ENCODE data around the gene SPART.

Gene SPART, protein sequence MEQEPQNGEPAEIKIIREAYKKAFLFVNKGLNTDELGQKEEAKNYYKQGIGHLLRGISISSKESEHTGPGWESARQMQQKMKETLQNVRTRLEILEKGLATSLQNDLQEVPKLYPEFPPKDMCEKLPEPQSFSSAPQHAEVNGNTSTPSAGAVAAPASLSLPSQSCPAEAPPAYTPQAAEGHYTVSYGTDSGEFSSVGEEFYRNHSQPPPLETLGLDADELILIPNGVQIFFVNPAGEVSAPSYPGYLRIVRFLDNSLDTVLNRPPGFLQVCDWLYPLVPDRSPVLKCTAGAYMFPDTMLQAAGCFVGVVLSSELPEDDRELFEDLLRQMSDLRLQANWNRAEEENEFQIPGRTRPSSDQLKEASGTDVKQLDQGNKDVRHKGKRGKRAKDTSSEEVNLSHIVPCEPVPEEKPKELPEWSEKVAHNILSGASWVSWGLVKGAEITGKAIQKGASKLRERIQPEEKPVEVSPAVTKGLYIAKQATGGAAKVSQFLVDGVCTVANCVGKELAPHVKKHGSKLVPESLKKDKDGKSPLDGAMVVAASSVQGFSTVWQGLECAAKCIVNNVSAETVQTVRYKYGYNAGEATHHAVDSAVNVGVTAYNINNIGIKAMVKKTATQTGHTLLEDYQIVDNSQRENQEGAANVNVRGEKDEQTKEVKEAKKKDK

DNA sequence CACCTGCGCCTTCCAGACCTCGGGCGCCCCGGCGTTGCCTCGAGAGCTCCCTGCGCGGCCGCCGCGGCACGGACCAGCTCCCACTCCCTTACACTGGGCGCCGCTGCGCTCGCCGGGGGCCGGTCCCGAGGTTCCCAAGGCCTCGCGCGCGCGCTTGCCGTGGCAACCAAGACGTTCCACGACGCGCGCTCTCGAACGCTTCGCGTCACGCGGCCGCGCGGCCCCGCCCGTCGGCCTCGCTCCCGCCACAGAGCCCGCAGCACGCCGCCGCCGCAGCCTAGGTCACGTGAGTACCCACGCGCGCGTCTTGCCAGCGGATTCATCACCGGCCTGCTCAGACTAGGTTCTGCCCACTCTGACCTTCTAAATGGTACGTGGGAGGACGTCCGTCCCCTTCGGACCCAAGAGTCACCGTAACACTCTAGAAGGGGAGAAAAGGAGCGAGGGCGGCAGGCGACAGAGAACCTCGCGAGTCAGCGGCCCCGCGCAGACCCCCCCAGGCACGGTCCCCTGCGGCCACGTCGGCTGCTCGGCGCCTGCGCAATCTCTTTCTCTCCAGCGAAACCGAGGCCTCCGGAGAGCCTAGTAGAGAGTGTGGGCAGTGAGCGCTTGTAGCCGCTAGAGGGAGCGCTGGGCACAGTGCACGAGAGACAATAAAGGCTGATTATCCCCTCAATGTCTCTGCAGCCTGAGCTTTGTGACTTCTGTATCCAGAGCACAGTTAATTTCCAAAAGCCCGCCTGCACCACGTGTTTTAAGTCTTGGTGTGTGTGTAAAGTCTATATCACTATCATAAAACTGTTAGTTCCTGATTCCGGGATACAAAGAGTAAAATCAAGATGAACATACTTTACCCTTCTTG, at the start of gene SPART:
Gene SPART, minus strand, starts transcription at position 173 of the 862 bp plus-strand sequence. CDS start 10,564 bp downstream, outside the sequence.
- DNase-seq = peak; percentile 95

DNA sequence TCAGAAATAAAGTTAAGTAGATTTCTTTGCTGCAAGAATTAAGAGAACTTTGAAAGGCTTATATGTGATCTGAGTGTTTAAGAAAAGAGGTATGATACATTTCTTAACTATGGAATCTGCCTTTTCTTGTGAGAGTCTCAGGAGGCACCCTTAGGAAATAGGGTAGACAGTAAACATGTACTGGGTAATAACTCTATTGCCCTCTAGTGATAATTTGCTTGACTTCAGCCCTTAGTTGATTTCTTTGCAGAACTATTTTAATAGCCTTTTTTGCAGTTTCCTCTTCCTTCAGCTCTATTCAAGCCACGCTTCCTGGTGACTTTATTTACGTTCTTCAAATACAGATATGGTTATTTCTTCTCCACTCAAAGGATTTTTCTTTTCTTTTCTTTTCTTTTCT, 49.1 kb upstream of the SPART start:
- no peak for DNase-seq

DNA sequence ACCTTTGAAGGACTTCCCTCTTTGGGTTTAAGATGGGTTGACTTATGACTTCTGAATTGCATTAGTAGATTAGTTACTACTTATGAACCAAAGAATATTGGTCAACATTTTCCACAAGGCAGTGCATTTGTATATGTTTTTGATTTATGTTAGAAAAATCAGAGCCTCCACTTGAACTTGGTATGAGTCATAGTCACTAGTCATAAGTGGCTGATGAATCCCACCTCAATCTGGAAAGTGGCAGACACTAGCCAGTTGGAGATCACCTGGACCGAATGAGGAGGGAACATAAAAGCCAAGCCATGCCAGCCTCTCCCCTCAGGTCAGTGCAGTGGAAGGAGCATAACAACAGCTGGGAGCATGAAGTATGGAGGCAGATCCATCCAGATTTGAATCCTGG, 39.3 kb upstream of the SPART start:
- no peak for DNase-seq

DNA sequence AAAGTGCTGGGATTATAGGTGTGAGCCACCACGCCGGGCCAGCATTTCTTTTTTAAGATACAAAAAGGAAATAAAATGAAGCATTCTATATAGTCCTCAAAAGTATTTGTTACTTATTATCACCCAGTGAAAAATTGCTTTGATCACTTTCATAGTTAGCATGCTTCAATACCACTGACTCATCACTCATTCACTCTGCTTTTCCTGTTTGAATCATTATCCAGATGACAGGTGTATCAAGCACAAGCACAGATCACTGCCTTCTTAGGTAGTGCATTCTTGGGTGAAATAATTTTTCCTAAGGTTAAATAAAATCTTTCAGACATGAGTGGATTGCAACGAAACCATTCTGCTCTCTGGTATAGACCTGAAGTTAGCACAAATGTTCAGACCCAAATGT, 35.8 kb upstream of the SPART start:
- no peak for DNase-seq

DNA sequence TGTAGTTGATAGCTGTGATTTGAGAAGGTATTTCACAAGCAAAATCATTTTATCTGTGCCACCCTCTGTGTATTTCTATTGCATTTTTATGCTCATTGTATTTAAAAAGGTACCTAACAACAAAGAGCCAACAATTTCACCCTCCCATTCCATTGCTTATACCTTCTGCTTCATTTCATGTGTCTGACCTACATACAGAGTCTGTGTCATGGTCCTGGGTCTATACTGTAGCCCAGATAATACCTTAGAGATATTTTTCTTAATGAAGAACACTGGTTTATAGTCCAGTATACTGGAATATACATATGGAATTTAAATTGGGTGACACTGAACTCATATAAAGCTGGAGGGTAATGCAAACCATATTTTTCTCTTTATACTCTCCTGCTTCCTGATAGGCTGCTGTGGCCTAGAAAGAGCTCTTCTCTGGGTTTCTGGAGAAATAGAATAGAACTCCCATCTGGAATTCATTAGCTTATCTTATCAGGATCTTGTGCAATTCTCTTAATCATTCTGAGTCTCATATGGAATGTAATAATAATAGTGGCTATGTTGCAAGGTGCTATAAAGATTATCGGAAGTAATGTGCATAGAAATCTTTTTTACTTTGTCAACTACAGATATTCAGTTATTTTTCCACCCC, 31.8 kb upstream of the SPART start:
- DNase-seq = no peak

DNA sequence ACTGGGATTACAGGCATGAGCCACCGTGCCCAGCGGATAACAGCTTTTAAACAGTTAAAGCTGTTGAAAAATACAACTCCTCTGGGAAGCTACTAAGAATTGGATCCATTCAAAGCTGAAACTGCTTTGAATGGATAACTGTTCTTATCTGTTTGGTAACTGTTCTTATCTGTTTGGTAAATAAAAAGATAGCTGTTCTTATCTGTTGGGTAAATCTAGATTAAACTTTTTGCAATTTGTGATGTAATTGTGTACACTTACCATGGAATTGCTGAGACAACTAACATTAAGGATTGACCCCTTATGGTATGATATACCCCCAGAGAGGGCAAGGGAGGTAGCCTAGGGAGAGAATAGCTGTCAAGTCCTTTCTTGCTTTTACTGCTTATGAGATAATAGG, 27.9 kb upstream of the SPART start:
- DNase-seq = no peak

DNA sequence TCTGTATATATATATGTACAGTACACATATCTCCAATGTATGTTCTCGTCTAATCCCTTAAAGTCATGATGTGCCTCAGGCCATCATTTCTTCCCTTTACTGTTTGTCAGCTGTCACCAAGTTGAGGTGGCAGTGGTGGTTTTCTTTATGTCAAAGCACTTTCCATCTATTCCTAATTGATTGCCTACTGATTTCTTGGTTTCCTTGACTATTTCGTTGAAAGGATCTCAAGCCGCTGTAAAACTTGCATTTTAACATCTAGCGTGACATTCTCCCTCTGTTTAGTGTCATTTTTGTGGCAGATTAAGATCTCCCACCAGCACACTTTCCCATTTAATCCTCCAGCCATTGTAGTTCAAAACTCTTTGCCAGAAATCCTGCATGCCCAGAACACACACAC, 25.0 kb upstream of the SPART start:
- no peak for DNase-seq

DNA sequence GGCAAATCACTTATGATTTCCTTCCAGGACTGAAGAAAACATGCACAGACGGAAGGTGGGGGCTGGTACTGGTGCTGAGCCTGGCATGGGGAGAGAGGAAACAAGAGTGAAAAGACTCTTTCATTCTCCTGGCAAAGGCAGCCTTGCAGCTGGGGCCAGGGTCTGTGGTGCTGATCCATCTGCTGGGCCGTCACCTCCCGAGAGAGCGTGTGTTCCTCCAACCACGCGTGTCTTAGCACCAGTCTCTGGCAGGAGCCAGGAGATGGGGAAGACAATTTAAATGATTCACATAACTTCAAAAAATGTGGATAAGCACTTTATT, 23.9 kb upstream of the SPART start:
- DNase-seq = no peak

DNA sequence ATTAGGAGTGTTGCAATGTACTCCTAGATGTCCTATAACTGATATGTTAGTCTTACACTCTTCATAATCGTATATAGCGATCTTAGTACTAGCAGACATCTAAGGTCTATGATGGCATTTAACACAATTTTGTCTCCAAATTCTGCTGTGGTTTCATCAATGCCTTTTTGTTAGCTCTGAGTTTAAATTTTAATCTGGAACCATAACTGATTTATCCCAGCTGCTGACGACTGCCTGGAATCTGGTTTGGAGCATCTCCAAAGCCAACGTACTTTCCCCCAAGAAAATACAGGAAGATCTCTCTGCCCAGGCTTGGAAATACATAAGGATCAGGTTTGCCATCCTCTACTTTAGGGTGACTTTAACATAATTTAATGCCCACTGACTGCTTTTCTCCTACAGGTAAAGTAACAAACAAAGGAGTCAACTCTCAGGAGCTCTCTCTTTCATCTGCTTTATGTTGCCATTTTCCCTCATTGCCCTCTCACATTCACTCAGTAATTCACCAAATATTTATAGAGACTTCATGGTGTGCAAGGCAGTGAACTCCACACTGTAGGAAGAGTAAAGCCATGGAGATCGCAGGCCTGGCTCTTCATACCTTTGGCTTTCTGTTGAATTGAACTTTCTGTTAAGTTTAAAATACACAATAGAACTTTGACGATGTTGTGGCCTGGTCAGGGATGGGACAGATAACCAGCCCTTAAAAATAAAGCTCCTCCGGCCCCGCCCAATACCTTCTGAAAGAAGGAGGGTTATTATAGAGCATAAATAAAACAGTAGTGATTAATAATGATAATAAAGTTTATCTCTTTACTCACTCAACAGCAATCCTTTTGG, 23.3 kb upstream of the SPART start:
- DNase-seq = no peak

DNA sequence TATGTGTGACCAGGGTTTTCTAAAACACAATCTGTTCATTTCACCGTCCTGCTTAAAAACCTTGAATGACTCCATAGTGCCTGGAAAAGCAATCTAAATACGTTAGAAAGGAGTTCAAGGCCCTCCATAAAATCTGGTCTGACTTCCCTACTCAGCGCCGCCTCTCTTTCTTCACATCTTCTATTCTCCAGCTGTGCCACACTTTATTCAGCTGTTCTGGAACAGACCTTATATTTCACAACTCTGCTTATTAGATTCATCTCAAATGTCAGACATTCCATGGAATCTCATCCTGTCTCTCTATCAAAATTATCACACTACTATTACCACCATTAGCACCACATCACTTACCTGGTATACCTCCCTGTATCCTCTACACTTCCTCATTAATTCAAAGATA, 19.8 kb upstream of the SPART start:
- no peak for DNase-seq

DNA sequence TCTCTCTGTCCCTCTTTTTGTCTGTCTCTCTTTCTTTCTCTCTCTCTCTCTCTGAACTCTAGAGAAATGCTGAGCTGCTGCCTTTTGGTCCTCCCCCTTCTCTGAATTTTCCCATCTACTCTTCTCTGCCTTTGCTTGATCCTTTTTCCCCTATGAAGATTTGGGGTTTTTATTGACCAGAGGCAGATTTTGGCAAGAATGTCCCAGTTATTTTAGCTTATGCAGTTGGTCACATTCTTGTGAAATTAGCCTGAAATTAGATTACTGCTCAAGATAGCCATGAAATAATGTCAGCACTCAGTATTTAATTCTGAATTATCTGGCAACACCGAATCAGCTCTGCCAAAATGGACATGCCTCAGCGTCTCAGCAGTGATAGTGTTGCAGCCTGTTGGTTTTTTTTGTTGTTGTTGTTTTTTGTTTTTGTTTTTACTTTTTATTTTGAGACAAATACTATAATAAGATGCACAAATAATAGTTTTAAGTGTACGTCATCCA, 17.2 kb upstream of the SPART start:
- DNase-seq = no peak

DNA sequence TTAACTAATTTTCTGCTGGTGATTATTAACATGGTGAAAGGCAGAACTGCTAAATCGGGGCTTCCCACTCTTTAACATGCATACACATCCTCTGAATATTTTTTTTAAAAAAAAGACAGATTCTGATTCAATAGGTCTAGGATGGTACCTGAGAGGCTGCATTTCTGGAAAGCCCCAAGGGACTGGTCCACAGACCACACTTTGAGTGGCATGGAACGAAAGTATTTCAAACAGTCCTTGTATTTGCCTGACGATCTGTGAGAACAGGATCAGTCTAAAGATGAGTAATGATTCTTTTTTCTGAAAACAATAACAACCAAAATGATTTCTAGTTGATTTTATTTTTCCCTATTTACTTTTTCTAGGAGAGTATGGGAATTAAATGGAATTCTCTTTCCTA, 16.7 kb upstream of the SPART start:
- no peak for DNase-seq

DNA sequence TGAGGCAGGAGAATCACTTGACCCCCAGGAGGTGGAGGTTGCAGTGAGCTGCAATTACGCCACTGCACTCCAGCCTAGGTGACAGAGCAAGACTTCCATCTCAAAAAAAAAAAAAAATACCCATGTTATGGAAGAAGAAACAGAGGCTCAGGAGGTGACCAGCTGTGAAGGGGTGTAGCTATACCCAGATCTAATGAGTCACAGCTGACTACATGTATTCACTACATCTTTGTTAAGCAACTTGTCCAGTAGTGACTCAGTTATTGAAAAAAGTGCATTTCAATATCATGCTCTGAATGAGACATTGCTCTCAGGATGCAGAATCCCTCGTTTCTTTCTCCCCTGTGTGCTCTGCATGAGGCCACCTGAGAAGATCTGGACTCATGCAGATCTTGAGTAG, 16.1 kb upstream of the SPART start:
- DNase-seq = no peak

DNA sequence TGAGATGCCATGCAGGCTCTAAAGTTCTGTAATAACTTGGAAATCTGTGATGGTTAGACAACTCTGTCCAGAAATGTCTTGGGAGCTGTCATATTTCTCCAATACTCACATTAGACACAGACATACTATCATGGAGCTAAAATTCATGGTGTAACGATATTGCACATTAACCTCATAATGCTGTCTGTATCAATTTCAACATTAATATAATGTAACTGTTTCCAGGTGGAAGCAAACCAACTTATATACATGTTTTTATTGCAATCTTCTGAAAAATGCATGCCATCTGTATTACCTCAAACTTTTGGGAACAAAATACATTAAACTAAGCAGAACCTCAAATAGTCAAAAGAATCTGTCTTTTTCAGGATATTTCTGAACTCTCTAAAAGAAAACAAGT, 14.7 kb upstream of the SPART start:
- DNase-seq = no peak

DNA sequence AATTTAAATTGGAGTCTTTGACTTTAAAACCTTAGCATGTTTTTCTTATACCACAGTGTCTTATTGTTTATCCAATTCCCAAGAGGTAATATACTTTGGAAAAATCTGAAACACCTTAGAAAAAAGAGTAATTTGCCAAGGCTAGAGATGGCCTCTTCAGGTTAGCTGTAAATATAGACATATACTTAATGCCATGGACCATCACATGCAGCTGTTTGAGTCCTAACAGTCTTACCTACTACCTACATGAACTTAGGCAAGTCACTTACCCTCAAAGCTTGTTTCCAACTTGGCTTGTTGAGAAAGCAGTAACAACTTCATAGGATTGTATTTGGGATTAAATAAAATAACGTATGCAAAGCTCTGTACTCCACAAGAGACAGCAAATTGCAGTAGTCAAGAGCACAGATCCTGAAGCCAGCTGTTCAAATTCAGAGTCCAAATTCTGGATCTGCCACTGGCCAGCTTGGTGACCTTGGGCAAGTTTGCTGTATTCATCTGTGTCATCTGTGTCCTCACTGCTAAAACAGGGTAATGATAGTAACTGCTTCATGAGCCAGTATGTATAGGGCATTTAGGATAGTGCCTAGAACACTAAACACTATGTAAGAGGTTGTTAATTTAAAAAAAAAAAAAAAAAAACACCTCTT, 13.2 kb upstream of the SPART start:
- DNase-seq = no peak

DNA sequence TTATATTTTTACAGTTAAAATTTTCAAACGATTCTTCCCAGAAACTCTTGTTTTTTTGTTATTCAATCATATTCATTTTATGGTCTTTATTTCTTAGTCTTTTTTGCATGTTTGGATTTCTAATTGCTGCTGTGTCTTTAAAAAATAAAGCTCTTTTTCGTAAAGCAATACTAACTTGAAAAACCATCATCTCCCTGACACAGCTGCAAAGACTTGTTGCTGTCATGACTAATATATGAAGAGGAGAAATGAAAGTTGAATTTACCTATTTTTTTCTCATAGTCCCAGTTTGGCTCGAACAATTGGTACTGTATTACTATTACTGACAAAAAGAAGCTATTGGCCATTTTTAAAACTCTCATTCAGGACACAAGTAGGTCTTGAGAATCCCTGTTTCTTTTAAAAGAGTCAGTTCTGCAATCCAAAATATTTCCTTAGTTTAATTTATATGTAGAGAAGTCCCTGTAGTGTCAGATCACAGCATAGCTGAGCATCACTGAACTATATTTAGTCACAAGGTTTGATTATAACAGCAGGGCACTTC, 12.1 kb upstream of the SPART start:
- no peak for DNase-seq

DNA sequence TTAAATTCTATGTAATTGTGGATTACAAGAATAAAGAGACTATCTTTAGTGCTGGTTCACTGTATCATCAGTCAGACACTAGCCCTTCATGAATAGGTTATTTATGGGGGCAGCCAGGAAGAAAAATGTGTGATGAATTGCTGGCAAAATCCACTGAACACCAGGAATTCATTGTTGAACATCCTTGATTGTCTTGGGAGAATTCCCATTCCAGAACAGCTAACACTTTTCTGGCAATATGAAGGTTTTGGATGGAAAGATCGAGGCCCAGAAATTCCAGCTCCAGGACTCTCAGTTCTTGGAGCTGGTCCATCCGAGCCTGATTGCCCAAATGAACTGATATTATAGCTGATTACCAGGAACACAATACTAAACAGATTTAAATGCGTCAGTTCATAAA, 11.5 kb upstream of the SPART start:
- no peak for DNase-seq

DNA sequence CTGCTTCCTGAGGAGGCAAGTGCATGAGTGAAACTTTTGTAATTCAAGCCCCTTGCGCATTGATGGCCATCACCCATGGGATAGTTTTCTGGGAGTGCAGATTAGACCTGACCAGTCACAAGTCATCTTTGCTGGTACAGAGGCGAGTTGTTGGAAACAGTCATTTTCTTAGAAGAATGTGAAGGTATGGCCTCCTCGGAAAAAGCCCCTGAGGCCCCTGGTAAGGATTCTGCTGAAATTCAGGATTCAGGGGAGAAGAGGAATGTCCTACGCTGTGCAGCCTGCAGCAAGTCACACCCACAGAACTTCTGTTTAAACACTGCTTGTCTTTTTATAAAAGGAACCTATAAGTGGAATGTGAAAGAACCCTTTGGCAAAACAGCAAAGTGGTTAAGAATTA, 11.0 kb upstream of the SPART start:
- peak; percentile 66 for DNase-seq

DNA sequence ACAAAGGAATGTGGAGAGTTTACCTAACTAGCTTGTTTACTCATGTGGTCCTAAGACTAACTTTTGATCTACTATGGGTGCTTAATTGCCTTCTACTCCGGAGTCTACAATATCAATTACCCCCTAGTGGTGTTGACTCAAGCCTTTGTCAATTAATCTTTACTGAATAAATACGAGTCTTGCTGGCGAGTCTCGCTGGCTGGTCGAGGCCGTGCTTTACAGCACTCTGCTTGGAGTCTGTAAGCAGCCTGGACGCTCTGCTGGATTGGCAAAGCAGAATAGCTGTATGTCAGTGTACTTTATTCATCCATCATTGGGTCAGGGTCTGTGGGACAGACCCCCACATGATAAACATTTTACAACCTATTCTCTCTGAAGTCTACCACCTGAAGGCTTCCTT, 9.9 kb upstream of the SPART start:
- DNase-seq = no peak

DNA sequence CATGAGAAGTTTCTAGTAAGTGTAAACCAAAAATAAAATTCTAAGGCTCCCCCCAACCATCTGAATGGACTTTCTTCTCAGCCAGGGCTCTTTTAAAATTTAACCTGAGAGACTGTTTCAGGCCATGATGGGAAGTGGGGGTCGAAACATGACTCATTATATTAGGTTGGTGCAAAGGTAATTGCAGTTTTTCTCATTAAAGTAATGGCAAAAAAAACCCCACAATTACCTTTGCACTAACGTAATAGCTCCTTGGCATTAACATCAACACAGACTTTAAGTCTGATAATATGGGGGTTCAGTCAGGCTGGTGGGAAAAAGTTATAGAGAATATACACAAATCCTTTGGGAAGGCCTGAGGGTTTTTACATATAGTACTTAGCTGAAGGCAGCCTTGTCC, 9.4 kb upstream of the SPART start:
- DNase-seq = no peak

All from islet precursor cell (in vitro differentiated cells).